Inflammatory macrophage treated with lipopolysaccharide for 1 hour (primary cell): ENCODE measurements around the gene ATP6V0C.
"Not testable (repeated sequence)": the region's sequence is repeated elsewhere in the genome, so short reads cannot be mapped to it uniquely, and the experiment has no call there.

Experiments
- DNase-seq, 2 donors: peaks; one replicate each; pipeline ENCODE4 v3.0.0-alpha.2; 2020 to 2022

The ATP6V0C gene

DNA sequence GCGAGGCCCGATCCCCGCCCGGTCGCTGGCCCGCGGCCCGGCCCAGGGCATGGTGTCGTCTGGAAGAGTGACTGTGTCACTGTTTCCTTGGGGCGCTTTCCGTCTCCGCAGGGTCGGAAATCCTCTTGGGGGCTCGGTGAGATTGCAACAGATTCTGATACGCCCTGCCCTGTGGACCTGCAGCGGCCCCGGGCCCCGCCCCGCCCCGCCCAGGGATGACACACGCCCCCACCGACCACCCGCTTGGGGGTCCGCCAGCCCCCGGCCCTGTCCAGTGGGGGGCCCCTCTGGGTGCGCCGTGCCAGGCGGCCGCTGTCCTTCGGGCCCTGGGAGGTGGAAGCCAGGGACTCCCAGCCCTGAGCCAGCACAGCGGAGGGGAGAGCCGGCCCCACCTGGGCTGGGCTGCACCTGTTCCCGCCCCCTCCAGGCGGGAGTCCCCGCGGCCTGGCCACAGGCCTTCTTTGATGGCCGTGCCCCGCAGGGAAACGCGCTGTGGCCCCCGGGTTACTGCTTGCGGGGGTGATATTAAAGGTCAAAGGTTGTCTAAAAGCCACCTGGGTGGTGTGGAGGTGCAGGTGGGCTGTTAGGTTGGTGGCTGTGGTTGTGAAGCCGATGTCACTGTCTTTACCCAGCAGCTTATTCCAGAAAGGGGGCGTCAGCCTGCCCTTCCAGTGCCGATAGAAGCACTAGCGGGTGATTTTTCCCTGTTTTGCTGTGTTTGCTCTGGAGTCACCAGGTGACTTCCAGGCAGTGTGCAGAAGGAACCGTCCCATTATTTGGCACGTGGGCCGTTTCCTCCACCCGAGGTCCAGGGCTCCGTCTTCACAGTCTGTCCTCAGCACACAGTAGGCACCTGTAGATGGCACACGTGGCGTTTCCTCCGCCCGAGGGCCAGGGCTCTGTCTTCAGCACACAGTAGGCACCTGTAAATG, 38.1 kb upstream of the ATP6V0C start:
- no peak for DNase-seq

DNA sequence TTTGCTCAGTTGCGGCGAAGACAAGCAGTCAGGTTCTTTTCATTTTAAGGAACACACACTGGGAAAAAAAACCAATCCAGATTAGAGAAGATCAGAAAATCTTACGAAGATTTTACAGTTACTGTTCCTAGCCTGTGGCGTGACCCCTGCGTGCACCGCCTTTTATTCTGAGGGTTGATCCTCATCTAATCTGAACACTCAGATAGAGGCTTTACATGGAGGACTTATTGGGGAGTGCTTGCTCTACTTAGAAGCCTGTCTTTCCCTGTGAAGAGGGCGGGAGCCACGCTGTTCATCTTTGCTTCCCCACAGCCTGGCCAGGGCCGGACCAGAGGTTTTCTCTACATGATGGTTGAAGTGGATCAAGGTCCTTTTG, 37.4 kb upstream of the ATP6V0C start:
- DNase-seq: no peak

DNA sequence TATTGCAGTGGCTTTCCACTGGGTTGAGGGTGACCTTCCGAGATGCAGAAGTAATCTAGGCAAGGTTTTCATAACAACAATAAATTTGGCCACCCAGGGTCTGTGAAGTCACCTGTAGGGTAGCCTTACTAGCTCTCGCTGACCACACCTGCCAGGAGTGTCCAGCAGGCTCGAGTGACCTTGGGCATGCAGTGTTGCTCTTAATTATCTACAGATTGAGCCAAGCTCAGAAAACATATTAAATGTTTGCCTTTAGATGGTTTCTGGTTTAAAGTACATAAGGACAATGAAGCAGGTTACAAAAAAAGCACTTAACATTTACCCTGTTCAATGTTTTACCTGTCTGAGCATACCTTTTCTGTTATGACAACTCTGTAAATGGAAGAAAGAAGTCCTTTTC, 37.0 kb upstream of the ATP6V0C start:
- DNase-seq: no peak

DNA sequence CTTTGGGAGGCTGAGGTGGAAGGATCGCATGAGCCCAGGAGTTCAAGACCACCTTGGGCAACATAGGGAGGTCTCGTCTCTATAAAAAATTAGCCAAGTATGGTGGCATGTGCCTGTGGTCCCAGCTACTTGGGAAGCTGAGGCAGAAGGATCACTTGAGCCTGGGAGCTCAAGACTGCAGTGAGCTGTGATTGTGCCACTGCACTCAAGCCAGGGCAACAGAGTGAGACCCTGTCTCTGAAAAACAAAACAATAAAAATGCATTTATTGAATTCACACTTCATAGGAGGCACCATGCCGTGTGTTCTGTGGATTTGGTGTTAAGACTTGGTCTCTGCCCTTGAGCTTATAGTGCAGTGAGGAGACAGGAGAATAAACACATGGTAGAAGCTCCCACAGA, 36.4 kb upstream of the ATP6V0C start:
- DNase-seq: no peak

DNA sequence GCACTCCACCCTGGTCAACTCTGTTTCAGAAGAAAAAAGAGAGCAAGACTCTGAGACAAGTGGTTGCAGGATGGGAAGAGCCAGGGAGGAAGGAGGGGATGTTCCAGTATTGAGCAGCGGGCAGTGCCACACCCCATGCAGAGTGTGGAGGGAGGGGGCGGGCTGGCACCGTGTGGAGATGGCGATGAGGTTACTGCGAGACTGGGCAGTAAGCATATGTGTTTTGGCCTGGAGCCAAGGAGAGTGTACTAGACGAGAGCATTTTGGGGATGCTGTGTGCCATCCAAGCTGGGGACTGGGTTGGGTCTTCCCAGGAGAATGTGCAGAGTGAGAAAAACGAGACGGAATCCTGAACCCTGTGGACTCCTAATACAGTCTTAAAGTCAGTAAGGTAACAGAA, 35.5 kb upstream of the ATP6V0C start:
- DNase-seq: no peak

DNA sequence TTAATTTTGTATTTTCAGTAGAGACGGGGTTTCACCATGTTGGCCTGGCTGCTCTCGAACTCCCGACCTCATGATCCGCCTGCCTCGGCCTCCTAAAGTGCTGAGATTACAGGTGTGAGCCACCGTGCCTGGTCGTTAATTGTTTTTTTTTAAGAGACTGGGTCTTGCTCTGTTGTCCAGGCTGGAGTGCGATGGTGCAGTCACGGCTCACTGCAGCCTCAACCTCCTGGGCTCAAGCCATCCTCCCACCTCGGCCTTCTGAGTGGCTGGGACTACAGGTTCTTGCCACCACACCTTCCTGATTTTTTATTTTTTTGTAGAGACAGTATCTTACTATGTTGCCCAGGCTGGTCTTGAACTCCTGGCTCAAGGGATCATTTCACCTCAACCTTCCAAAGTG, 33.8 kb upstream of the ATP6V0C start:
- not testable (repeated sequence) for DNase-seq

DNA sequence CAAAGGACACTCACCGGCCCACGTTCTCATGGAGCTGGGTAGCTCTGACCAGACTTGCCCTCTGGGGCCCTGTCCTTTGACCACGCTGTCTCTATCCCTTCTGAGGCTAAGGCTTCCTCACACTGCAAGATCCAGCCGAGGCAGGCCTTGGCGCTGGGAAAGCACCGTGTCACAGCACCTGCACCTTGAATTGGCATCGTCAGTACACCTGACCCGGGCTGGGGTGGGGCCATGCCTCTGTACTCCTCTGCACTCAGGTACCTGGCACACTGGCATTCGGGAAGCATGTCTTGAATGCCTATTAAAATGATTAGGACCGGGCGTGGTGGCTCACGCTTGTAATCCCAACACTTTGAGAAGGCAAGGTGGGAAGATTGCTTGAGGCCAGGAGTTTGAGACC, 32.8 kb upstream of the ATP6V0C start:
- no peak for DNase-seq

DNA sequence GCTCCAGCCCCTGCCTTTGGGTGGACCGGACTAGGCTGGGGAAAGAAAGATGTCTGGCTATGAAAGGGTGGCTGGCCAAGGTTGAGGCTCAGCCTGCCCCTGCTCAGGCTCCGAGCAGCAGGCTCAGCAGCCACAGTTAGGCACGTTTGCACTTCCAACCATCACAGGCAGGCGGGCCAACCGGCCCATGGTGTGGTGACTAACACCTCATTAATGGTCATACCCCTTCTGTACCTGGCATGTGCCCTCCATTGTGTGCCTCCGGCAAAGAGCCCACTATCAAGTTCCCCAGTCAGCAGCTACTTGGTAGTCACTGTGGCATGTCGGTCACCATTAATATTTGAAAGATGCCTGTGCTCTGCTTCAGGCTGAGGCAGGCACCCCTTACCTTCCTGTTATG, 32.1 kb upstream of the ATP6V0C start:
- DNase-seq: no peak

DNA sequence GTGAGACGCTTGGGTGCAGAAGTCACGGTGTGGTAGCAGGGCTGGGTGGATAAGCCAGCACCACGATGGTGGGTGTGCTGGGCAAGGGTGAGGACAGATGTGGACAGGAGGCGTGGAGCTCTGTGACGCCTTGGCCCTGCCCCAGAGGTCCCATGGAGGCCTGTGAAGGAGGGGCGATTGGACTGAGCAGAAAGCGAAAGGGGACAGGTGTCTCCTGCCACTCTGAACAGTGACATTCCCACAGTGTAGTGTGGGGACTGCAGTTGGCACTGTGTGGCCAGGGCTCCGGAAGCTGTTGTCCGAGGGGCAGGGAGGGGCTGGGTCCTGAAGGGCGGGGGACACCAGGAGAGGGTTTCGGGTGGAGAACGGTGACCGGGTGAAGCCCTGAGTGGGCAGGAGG, 31.5 kb upstream of the ATP6V0C start:
- DNase-seq: no peak

DNA sequence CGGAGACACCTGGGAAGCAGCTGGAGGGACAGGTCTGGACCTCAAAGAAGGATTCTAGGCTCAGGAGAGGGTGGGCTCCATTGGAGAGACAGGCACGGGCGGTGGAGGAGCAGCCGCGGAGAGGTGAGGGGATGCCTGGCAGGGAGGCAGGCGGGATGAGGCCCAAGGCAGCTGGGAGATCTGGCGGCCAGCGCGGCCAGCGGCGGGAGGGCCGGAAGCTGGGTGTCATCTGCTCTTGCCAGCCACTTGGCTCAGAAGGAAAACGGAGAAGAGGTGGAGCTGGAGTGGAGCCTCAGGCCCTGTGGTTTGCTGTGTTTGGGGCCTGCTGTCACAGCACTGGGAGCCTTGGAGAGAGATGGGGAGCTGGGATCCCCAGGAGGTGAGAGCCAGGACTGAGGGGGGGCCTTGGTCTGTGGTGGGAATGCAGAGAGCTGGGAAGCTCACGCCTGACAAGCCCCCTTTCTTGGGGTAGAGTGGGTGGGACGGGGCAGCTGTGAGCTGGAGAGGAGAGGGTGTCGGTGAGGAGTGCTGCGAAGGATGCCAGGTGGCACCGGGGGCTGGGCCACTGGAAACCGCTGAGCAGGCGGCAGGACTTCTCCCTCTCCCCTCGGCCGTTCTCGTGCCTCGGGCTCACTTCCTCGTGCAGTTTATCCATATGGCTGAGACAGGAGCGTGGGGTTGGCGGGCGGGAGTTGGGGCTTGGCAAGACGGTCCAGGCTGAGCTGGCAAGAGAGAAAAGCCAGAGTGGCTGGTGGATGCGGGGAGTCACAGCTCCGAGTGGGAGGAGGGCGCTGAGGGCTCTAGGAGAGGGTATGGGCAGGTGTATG, 30.8 kb upstream of the ATP6V0C start:
- no peak for DNase-seq

DNA sequence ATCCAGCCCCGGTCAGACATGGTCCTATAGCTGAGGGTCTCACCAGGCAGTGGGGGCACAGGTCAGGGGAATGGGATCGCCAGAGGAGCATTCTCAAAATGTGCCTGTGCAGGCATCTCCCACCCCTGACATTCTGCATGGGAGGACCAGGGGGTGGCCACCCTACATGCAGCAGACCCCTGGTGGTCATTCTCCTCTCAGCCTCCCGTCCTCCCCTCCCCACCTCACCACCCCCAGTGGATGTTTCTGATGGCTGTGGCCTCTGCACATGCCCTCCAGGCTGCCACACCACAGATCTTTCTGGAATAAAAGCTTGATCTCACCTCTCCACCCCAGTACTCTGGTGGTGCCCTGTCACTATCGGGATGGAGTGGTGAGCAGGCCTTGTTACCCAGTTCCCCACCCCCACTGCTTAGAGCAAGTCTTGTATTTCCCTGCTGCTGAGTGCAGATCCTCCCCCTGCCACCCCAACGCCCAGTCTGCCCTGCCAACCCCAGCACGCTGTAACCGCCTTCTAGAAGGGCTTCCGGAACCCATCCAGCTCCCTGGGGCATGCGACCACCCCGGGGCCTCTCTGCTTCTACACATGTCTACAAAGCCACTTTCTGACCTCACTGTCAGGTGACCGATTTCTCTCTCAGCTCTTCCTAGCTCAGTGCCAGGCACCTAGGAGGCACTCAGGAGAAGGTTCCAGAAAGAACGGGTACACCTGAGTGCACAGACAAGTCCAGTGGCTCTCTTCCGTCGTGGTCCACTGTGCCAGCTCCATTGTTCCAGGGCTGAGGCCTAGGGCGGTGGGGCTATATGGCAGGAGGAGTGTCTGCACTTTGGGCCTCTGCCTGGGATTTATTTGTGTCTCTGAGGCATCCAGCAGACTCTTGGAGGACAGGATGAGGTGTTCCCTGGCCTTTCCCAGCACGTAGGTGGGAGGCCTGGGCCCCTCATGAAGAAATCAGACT, 29.5 kb upstream of the ATP6V0C start:
- DNase-seq: no peak

DNA sequence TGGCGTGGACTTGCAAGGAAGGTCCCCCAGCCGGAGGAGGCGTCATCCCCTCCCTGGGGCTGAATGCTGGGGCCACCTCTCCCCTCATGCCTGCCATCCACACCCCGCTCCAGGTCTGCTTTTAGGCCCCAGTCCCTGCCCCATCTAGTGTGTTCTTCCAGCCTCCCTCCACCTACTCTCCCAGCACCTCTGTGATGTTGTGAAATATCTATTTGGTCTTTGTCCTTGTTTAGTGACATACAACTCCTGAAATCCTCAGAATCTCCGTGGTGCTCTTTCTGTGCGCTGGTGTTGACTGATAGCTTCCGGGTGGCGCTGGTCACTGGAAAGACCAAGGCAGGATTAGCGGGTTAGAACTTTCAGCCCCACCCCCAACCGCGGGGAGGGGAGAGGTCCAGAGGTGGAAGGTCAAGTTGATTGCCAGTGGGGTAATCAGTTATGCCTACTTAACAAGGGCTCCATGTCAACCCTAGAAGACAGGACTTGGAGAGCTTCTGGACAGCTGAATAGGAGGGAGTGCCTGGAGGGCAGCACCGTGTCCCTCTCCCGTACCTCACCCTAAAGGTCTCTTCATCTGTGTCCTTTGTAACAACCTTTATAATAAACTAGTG, 28.7 kb upstream of the ATP6V0C start:
- no peak for DNase-seq

DNA sequence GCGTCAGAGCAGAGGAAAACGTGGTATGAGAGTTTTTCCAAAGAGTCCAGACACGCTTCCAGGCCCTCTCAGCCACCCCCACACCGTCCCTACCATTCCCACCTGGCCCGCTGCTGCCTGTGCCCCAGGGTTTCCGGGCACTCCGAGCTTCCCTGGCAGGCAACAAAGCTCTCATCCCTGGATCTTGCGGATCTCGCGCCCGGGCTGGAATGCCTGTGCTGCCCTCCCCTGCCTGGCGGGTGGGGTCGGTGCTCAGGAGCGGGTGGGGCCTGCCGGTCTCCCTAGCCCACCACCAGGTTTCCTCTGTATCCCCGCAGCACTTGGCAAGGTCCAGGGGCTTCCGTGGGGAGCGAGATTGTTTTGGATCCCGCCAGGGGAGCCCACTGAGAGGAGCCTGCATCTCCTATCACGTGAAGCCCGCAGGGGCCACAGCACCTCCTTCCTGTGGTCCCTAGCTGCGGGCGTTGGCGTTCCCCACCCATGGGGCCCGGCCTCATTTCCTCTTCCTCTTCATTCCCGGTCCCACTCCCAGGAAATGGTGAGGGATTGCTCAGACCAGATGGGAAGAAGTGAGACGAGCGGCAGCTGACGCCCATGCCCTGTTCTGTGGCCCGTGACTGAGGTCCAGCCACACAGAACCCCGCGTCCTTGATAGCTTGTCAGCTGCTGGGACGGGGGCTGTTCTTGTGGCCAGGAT, 27.8 kb upstream of the ATP6V0C start:
- DNase-seq: no peak

DNA sequence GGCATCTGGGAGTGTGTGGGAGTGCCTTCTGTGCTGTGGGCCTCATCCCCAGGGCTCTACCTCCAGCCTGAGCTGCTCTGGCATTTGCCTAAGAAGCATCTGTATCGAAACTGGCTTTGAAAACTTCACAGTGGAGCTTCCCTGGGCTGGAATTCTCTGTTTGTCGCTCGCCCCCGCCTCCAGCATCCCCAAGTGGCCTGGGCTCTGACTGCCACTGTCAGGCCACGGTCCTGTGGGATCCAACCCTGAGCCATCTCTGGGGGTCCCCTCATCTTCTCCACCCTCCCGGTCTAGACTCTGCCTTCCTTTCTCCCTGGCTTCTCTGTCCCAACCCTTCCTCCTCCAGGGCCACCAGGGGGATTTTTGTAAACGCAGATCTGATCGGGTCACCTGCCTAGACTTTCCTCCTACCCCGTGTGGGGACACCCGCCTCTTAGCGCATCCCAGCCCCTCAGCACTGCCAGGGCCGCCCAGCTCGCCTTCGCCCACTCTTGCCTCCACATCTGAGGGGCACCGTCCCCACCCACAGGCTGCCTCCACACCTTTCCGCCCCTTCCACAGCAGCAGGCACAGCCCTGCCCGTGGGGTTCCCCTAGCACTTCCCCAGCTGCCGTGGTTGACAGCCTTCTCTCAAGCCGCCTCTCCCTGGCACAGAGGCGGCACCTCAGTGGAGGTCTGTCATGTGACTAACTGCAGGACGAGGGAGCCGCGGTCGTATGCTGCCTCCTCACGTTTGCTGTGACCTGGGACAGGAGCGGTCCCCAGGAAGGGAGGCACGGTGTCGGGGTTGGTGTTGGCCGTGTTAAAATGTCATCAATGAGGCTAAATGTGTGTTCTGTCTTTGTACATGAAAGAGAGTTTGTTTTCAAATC, 26.9 kb upstream of the ATP6V0C start:
- DNase-seq: peak; percentile 60 to 78

DNA sequence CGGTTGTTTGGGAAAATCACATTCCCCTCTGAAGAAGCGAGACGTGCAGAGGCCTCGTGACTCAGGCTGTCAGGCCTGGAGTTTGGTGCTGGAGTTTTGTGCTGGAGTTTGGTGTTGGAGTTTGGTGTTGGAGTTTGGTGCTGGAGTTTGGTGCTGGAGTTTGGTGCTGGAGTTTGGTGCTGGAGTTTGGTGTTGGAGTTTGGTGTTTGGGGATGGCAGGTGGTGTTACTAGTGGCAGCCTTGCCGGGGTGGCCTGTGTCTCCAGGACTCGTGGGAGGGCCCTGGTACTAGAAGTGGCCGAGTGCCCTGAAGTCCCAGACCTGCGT, 26.3 kb upstream of the ATP6V0C start:
- no peak for DNase-seq

DNA sequence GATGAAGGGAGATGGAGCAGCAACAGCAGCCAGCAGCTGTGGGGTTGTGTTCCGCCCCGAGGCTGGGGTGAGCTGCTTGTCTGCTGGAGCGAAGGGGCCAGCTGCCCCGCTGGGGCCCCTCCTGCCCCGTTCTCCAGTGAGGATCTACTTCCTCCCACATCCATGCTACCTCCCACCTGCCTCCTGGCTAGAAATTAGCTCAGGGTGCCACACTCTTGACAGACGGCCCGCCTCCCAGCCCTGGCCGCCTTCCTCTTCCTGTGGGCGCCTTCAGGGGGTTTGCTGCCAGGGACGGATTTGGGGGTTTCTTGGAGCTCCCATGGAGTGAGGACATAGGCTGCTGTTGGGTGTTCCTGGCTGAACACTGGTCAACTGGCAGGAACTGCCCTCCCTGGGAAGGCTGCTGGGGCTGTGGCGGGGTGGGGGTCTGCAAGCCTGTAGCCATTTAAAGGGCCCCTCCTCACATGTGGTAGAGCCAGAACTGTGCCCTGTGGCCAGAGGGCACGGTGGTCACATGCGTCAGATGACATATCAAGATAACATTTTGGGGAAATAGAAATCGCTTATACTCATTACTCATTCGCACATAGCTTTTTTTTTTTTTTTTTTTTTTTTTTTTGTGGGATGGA, 25.7 kb upstream of the ATP6V0C start:
- peak; percentile 69 to 79 for DNase-seq

DNA sequence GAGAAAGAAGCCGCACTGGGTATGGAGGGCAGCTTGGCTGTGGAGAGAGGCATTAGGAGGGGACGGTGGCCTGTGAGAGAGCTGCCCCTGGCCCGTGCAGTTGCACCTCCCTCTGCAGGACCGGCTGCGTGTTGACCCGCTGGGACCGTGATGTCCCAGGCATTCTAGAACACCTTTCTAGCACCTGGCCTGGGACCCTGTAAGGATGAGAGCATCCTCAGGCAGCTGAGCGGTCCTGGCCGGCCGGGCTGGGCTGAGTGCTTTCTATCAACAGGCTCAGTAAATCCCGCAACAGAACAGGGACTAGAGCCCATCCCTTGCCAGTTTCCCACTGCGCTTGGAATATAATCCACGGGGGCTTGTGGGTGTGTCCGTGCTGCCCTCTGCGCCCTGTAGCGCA, 24.2 kb upstream of the ATP6V0C start:
- DNase-seq: no peak

DNA sequence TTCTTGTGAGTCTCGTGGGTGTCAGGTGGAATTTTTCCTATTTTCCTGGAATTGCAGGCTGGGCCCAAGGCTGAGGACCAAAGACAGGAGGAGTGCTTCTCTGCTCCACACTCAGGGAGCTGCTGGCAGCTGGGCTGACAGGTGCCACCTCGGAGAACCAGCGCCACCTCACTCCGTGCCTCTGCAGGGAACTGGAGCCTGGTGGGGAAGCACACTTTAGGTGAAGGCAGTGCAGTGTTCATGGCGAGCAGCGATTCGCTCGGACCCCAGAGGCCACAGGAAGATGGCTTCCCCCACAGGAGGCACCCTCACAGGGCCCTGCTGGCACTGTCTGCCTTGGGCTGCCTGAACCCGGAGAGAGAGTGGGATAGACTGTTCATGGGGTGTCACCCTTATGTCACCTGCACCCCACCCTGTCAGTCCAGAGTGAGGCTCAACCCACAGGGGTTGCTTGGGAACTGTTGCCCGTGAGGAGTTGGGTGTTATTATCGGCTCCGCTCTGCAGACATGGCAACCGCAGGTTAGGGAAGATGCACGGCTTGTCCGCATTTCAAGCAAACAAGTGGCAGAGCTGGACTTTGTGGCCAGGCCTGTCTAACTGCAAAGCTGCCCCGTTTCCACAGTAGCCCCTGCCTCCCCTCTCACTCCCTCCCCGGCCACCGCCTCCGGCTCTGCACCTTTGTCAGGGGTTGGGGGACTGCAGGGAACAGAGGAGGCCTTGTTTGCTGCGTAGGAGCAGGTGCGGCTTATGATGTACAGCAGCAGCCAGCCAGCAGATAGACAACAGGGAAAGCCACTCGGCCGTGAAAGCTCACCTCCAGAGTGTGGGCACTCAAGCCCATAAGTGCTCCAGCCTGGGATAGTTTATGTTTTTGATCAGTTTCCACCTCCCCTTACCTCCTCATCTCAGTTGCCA, 23.3 kb upstream of the ATP6V0C start:
- no peak for DNase-seq

DNA sequence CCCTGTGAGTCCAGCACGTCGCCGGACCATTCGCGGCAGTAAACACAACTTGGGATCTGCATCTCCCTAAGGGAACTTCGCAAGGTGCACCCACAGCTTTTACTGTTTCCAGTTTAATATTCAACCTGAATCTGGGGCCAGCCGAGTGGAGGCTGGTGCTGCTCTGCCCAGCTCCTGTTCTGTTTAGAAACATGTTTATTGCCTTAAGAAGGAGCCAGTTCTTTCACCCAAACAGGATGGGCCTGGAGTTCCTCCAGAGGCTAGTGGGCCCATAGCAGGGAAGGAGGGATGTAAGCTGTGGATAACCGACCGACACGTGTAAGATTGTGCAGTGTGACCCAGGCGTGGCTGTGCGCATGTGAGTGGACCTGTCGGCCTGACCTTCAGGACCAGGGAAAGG, 21.5 kb upstream of the ATP6V0C start:
- DNase-seq: no peak
